HUDEP-2 (cell line): ENCODE measurements around the gene CHRNB4.
"Not testable (repeated sequence)": the region's sequence is repeated elsewhere in the genome, so short reads cannot be mapped to it uniquely, and the experiment has no call there.

Experiments used
- DNase-seq, 76 experiments: peaks; one replicate each; lab custom pipeline; 2025; ENCODE audit not compliant: unreplicated experiment in 76 of 76; lab: John Stamatoyannopoulos, UW

CHRNB4 gene, protein sequence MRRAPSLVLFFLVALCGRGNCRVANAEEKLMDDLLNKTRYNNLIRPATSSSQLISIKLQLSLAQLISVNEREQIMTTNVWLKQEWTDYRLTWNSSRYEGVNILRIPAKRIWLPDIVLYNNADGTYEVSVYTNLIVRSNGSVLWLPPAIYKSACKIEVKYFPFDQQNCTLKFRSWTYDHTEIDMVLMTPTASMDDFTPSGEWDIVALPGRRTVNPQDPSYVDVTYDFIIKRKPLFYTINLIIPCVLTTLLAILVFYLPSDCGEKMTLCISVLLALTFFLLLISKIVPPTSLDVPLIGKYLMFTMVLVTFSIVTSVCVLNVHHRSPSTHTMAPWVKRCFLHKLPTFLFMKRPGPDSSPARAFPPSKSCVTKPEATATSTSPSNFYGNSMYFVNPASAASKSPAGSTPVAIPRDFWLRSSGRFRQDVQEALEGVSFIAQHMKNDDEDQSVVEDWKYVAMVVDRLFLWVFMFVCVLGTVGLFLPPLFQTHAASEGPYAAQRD

DNA sequence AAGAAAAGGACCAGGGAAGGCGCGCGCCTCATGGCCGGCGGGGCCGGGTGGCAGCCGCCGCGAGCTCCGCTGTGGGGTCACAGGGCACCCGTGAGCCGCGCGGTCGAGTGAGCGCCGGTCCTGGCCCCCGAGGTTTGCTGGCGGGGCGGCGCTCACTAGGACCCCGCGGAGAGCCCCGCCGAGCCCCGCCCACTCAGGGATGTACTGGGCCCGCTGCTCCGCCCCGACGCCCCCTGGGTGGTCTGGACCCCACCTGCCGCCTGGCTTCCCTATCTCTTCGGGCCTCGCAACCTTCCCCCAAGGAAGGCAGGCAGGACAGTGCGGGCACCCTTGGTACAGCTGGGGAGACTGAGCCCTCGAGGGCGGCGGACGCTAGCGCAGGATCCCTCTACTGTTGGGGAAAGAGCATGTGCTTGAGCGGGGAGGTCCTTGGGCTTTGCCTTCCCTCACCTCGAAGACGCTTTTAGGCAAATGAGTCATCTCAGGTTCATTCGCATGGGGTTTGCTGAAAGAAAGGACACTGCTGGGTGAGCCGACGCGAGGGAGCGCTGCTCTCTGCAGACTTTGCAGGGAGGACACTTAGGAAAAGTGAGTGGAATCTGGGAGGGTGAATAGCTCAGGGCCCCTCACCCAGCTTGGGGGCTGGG lies at the start of gene CHRNB4:
CHRNB4 (minus strand) TSS at position 109 of the 647 bp plus-strand sequence; CDS start at position 32, 77 bp downstream.
- DNase-seq, result no peak

DNA sequence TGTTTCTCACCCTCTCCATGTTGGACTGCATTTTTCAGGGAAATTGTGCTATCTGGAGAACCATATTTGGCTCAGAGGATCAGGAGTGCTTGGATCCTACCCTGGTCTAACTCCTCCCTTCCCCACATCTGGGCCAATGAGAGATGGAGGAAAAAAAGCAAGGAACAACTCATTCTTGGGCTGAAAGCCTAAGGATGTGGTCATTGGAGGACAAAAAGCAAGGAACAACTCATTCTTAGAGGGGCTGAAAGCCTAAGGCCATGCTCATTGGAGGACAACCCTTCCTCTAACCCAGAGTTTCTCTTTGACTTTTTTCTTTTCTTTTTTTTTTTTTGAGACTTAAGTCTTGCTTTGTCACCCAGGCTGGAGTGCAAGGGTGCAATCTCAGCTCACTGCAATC lies 48.6 kb upstream of the CHRNB4 start:
- no peak for DNase-seq

DNA sequence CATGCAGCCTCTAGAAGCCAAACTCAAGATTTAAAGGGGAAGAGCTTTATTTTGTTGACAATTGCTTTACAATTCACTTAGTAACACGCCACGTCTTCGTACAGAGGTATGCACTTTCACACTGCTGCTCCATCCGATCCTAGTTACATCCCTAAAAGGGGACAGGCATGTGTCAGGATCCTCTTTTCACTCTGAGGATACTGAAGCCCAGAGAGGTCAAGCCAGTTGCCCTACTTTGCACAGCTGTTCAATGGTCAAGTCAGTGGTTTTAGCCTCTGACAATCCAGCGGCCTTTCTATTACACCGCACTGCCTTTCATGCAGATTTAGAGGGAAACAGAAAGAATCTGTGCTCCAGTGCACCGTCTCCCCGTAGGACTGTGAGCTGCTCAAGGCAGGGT lies 44.9 kb upstream of the CHRNB4 start:
- DNase-seq, result no peak

DNA sequence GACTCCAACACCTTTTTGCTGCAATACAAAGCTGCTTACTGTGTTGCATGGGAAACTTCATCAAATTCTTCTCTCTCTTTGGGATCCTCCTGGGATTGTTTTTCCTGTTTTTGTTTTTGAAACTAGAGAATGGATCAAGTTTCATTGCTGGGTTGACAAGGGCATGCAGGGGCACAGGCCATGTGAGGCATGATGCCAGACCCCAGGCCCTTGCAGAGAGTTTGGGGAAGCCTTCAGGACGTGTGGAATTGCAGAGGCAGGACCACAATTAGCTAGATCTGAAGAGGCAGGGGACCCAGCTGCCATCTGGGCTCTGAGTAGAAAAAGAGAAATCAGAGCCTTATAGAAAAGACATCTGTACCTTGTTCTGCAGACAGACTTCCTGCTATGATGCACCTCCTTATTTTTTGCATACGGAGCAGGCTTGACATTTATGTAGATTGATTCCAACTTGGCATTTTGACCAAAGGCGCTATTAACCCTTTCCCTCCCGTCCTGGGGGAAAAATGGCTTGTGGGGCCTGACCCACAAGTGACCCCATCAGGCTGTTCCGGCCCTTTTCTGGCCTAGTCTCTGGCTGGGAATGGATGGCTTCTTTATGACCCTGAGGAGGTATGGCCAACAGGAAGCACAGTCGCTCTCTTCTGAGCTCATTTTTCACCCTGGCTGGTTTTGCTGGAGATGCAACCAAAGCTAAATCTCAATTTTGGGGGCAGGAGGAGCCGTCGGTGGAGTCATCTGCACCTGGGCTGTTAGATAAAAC lies 44.3 kb upstream of the CHRNB4 start:
- no peak for DNase-seq

DNA sequence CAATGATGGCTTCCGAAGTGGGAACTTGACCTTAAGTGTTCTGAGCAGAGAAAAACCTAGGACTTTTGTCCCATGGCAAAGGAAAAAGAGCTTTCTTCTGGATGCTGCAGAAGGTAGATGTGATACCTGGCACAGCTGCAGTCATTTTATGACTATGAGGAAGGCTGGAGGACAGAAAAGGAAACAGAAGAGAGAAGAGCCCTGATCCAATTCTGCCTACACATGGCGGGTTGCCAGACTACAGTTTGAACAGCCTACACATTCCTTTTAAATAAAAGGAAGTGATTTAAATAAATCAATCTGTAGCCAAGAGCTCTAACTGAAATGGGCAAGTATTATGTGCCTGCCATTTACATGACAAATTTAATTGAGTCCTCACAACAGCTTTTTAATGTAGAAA lies 43.6 kb upstream of the CHRNB4 start:
- no peak for DNase-seq

DNA sequence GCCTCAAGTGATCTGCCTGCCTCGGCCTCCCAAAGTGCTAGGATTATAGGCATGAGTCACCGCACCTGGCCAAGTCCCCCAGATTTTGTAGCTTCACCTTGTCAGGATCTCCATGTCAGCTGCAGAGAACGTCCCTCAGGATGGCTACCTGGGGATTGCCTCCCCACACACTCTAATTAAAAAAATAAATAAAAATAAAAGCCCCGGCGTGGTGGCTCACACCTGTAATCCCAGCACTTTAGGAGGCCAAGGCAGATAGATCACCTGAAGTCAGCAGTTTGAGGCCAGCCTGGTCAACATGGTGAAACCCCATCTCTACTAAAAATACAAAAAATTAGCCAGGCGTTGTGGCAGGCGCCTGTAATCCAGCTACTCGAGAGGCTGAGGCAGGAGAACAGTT lies 42.6 kb upstream of the CHRNB4 start:
- not testable (repeated sequence) for DNase-seq

DNA sequence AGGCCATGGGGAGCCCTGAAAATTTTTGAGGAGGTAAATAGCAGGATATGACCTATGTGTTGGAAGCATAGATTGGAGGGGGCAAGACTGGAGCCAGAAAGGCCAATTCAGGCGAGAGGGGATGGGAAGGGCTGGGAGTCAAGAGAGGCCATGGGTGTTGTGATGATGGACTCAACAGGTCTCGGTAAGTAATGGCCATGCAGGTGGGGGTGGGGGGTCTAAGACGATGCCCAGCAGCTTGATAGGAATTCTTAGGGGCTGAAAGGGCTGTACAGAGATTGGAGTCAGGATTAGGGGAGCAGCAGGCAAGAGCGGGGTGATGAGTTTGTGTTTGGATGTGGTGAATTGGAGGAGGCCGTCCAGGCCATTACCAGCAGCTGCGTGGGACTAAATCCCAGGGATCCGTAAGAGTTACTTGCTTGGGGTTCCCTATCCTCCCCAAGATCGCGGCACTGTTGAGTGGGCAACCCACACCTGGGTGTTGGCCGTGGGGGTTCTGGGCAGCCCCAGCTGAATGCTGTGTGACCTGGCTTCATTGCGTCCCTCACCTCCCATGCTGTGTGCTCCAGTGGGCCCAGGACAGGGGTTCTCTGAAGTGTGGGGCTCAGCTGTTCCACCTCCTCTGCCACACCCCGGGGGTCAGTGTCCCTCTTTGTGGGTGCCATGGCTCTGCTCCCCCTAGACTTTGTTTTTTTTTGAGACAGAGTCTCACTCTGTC lies 41.8 kb upstream of the CHRNB4 start:
- no peak for DNase-seq

DNA sequence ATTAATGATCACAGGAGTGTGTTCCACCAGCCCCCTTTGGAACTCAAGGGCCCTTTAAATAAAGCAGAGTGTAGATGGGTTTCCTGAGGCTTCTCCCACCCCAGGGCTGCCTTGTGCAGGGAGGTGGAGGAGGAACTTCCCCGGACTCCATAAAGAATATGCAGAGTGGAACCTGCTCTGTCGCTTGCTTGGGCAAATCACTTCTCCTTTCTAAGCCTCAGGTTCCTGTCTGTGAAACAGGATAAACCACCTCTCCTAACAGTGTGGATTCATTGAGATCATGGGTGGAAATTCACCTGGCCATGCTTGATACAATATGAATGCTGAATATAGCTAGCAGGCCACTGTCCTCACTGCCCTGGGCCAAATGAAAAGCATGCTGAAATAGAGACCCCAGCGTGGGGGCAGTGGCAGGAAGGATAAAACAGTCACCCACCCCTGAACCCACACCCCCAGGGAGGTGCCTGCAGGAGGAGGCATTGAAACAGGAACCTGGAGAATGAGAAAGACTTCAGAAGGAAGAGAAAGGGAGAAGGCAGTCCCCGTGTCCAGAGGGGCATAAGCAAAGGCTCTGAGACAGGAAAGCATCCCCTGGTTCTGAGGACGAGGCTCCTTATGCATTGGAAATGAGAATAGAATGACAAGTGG lies 41.1 kb upstream of the CHRNB4 start:
- no peak for DNase-seq

DNA sequence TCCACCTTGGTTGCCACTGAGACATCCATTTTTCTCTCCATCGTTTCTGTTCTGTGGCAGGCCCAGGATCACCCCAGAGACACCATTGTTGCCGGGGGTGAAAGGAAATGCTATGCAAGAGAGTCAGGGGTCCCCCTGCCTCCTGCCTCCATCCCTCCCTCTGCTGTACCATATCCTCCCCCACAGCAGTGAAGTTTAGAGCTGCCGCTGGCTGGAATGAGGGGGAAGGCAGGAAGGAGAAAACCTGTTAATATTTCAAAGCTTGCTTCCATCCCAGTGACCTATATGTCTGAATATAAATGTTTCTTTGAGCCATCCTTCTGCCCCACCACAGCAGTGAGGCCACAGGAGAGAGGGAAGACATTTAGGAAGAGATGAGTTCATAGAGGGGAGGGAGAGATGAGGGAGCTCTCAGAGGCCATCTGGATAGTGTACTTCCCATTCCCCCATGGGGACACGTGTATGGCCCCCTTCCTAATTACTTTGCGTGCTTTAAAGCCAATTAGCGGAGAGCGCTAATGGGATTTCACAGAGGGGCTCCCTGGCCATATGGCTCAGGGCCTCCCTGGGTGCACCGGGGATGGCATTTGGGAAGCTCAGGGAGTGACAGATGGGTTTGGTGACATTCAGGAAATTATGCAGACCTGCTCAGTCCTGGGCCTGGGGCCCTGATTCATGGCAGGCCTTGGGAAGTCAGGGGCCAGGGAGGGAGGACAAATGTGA lies 40.4 kb upstream of the CHRNB4 start:
- DNase-seq, result no peak

DNA sequence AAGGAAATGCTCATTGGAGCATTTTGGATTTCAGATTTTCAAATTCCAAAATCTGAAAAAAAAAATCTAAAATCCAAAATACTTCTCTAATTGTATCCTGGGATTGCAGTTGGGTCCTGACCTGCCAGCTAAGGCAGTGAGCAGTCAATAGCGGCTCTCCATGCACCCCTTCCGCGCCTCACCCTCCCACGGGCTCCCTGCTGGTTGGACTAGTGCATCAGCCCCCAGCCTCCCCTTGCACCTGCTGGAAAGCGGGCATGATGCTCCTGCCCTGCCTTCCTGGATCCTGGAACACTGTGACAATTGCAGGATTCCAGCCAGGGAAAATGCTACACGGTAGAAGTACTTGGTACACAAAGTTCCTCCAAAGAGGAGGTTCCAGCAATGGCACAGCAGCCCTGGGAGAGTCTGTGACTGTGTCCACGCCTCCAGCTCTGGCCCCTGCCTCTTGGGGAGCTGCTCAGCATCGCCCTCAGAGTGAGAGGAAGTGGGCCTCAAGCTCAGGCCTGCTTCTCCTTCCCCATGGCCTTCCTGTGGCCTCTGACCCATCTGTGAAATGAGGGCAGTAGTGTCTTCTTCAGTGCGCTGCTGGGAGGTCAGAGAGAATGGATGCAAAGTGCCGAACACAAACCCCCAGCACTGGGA lies 39.5 kb upstream of the CHRNB4 start:
- DNase-seq, result no peak

DNA sequence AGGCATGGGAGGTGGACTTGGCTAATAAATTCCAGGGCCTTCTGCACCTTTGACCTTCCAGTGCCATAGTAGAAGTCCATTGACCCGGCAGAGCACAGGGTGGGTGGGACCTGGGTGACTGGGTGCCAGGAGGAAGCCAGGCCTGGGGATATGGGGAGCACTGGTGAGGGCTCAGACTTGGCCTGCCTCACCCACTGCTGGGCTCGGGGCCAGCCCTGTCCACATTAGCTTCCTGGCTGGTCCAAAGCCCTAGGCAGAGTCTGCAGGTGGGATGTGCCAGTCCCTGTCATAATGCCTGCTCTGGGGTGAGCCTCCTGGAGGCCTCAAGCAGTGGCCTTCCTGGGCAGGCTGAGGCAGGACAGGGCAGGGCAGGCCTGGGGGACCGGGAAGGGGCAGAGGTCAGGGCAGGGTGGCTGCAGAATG lies 38.1 kb upstream of the CHRNB4 start:
- no peak for DNase-seq

DNA sequence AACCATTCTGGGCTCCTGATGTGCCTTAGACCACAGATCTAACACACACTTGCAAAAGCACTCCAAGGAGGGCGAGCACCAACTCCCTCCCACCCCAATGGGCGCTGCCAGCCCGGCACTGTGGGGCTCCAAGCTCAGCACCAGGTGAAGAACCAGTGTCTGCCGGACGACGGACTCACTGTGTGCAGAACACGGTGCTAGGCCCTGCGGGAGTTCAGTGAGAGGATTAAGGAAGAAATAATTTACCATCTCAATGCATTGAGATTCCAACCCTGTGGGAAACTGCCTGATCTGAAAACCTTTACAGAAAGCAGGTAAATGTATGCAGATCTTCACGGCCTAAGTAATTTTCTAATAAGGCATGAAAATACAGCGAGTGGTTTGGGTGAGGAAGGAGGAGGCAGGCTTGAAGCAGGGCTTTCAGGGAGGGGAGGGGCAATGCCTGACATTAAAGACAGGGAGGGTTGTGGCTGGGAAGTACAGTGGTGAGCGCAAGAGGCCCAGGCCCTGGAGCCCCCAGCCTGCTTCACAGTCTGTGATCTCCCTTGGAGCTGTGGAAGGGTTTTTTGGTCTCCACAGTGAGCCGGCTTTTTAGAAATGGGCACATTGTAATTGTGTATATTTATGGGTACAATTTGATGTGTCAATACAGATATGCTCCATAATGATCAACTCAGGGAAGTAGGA lies 35.6 kb upstream of the CHRNB4 start:
- DNase-seq, result no peak

DNA sequence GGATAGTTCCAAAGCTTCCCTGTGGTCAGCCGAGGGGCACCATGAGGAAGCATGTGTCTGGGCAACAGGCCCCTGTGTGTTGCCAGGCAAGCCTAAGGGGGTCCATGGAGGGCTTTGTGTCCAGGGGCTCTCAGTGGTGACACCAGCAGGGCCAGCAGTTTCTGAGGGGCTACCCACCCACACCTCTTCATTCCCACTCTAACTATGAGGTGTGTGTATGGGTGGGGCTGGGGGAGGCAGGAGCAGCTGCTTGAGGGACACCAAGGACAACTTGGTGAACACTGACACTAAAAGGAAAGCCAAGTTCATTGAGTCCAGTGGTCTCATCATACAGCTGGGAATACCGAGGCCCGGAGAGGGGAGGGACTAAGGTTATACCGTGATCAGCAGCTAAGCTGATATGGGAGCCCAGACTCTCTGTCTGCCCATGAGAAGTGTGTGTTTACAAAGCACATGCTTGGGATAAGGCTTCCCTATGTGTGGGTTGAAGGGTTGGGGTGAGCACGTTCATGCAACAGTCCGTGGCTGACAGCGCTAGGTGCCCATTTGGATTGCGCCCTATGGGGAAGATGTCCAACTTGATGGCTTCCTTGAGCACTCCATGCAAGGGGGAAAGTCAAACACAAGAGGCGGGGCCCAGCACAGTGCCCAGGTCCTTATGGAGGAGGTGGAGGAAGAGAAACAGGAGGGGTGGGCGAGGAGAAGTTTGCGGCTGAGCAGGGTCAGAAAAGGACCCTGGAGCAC lies 34.8 kb upstream of the CHRNB4 start:
- DNase-seq, result no peak

DNA sequence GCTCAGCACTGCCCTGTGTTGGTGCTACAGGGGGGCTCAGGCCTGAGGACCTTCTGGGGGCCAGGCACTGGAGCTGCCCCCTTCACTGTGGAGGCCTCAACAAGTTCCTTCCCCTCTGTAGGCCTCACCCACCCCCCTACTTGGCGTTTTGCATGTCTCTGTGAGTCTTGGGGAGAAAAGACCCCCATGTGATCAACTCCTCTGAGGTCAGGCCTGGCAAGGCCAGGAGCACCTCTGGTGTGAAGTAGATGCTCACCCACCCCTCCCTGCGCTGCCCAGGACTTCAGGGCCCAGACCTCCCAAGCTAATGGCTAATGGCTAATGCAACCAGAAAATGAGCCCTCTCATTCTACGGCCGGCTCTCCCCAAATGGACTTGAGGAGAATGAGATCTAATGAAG lies 34.2 kb upstream of the CHRNB4 start:
- no peak for DNase-seq

DNA sequence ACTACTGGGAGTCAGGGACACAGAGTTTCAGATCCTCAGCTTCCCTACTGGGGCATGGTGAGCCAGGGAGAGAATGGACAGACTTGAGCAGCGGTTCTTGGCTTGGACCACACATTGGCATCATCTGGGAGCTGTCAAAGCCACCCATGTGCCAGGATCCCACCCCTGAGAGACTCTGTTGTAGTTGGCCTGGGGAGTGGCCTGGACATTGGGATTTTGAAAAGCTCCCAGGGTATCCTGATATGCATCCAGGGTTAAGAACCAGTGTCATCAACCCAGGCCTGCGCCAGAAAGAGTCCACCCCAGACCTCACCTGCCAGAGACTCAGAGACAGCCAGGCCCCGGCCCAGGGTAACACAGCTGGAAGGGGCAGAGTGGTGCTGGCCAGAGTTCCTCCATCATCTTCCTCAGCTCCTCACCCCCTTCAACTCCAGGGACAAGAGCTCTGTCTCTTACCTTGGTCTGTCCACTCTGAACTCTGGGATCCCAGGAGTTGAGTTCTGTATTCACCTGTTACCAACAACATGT lies 33.0 kb upstream of the CHRNB4 start:
- DNase-seq, result no peak

DNA sequence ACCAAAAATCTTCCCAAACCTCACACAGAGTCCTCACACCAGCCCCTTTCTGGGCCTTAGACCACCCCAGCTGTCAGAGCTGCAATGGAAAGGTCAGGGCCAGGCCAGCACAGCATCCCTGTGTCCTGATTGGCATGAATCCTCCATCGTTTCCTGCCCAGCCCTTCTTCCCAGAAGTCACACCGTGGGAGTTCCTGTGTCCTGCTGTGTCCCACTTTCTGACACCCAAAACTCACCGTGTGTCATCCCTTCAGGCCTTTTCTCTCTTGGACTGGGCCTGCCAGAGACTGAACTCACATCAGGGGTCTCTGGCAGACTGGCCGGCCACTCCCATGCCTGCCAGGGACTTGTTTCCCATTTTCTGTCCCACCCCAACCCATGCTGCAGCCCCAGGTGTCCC lies 32.5 kb upstream of the CHRNB4 start:
- no peak for DNase-seq

DNA sequence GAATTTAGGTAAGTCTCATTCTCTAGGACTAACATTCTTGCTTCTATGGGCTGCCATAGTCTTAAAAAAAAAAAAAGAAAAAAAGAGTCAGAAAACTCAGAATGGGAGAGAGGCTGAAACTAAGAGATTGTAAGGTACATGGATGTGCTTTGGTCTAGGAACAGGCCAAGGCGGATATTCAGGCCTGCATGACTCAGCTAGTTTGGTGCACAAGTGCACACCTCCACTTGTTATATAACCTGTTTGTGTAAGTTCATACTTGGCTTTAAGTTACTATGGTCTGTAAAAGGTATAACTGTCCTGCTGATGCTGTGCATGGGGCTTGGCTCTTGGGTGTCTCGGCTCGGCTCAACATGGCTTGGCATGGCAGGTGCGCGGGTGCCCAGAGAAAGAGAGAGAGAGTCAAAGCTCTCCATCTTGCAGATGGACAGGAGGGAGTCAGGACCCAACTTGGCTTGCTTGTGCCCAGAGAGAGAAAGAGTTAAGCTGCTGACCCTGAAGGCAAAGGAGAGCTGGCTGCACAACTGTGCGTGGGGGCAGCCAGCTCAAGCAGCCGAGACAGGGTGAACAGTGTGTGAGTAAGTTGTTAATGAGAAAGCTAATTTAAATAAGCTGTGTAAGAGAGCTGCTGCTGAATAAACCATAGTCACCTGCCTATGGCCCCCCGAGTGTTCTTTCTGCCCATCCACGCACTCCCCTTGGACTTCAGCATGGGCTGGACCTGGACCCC lies 31.4 kb upstream of the CHRNB4 start:
- no peak for DNase-seq
